ENCODE measurements around the gene ZBTB25.

Gene ZBTB25

GRCh38 chr14:64463873-64464272, 39.8 kb downstream of the ZBTB25 start:
- TF ChIP-seq CTCF (IDR thresholded peaks at IDR 0.05; ENCODE audit: insufficient read depth, missing control alignments), result no peak
- FAIRE-seq (no peak), DNase-seq (ENCODE audit: insufficient read length, low spot score) (no peak)

- TF ChIP-seq CTCF (IDR thresholded peaks at IDR 0.05; ENCODE audit: insufficient read depth, missing control alignments), result no peak
- no peak for DNase-seq (ENCODE audit: insufficient read length, low spot score)
- FAIRE-seq, result no peak
Observed at GRCh38 chr14:64463195-64463594, 40.4 kb downstream of the ZBTB25 start.

DNA sequence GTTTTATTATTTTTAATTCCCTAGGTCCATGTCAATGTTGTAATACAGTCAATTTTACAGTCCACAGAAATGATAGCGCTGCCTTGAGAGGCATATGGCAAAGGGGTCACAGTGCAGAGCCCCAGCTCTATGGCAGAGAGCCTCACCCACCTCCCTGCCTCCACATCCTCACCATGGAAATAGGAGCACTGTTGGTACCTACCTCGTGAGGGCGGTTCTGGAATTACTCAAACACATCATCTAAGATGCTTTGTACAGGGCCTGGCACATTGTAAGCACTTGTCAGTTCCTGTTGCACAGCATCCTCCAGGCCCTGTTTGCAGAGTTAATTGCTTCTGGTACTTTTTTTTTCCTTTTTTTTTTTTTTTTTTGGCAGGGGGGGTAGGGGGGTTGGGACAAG, 42.4 kb downstream of the ZBTB25 start:
- DNase-seq (ENCODE audit: insufficient read length, low spot score) (no peak), FAIRE-seq (no peak)
- no peak for TF ChIP-seq CTCF (IDR thresholded peaks at IDR 0.05; ENCODE audit: insufficient read depth, missing control alignments)

GRCh38 chr14:64459405-64460136, 44.1 kb downstream of the ZBTB25 start:
- no peak for FAIRE-seq
- TF ChIP-seq CTCF (IDR thresholded peaks at IDR 0.05; ENCODE audit: insufficient read depth, missing control alignments), result no peak
- no peak for DNase-seq (ENCODE audit: insufficient read length, low spot score)

DNA sequence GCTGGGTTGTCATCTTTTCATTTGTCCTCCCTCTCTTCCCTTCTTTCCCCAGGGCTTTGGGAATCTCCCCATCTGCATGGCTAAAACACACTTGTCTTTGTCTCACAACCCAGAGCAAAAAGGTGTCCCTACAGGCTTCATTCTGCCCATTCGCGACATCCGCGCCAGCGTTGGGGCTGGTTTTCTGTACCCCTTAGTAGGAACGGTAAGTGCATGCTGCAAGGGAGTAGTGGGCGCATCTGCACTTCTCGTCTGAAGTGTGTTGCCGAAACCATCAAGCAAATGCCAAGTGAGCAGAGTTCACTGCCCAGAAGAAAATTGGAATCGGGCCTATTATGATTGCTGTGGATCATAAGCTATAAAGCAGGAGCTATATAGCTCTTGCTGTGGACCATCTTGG, 49.0 kb downstream of the ZBTB25 start:
- no peak for FAIRE-seq
- no peak for DNase-seq (ENCODE audit: insufficient read length, low spot score)
- TF ChIP-seq CTCF (IDR thresholded peaks at IDR 0.05; ENCODE audit: insufficient read depth, missing control alignments), result no peak

GRCh38 chr14:64450255-64450654, 53.4 kb downstream of the ZBTB25 start:
- FAIRE-seq, result no peak
- DNase-seq (ENCODE audit: insufficient read length, low spot score), result no peak
- TF ChIP-seq CTCF (IDR thresholded peaks at IDR 0.05; ENCODE audit: insufficient read depth, missing control alignments), result no peak

DNA sequence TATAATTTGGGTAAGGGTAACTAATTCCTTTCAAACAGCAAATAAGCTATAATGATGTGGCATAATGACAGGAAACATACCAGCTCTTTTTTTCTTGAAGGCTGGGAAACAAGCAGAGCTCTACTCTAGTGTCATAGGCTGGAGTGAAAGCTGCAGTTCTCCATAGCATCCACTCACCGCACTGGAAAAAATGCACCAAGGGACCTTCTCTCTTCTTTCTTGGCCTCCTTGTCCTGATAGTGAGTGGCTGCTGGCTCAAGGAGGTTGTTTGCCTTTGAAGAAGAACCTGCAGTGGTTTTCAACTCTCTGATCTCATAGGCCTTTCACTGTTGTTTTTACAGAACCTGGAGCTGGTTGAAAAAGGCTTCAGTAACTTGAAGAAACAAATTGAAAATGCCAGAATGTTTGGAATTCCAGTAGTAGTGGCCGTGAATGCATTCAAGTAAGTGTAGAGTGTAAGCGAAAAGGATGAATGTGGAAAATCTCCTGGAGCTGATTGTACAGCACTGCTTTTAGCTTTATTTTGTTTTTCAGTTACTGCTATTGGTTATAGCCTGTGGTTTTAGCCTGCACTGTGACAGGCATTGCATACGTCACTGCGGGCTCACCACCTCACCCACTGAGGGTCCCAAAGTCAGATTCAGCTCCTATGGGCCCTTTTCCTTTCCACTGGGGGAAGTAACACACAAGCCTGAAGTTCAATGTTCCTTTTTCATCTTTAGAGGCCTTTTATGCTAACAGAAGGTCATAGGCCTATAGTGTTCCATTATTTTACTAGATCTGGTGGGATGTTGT, 55.6 kb downstream of the ZBTB25 start:
- DNase-seq (ENCODE audit: insufficient read length, low spot score), result no peak
- FAIRE-seq, result no peak

More for the DNA sequence above, 55.6 kb downstream of the ZBTB25 start:
- no peak for TF ChIP-seq CTCF (IDR thresholded peaks at IDR 0.05; ENCODE audit: insufficient read depth, missing control alignments)
